HS-5 (cell line): ENCODE results near the gene SLC16A10.
"Not testable (repeated sequence)": the region's sequence is repeated elsewhere in the genome, so short reads cannot be mapped to it uniquely, and the experiment has no call there.

ENCODE experiments used
- DNase-seq: peaks from one replicate; pipeline ENCODE4 v3.0.0-alpha.2; 2012; ENCODE audit warnings: low read depth

Gene SLC16A10

GRCh38 chr6:111185954-111186353 lies 98.7 kb downstream of the SLC16A10 start:
- DNase-seq = no peak

- DNase-seq = no peak
These were observed 100.6 kb downstream of the SLC16A10 start for GRCh38 chr6:111187874-111188273.

GRCh38 chr6:111189666-111190210 lies 102.4 kb downstream of the SLC16A10 start:
- not testable (repeated sequence) for DNase-seq

GRCh38 chr6:111190637-111191036 lies 103.3 kb downstream of the SLC16A10 start:
- no peak for DNase-seq

GRCh38 chr6:111191136-111191535 lies 103.8 kb downstream of the SLC16A10 start:
- DNase-seq = not testable (repeated sequence)

- DNase-seq = no peak
These were observed 105.7 kb downstream of the SLC16A10 start for GRCh38 chr6:111192911-111193555.

- no peak for DNase-seq
These were observed 108.4 kb downstream of the SLC16A10 start for GRCh38 chr6:111195656-111196055.

GRCh38 chr6:111198841-111199240 lies 111.5 kb downstream of the SLC16A10 start:
- no peak for DNase-seq

- no peak for DNase-seq
These were observed 112.6 kb downstream of the SLC16A10 start for GRCh38 chr6:111199935-111200334.

- no peak for DNase-seq
These were observed 113.3 kb downstream of the SLC16A10 start for GRCh38 chr6:111200350-111201243.

GRCh38 chr6:111201244-111201554 lies 113.9 kb downstream of the SLC16A10 start:
- DNase-seq = no peak

GRCh38 chr6:111201764-111202163 lies 114.5 kb downstream of the SLC16A10 start:
- no peak for DNase-seq

- DNase-seq = not testable (repeated sequence)
These were observed 116.2 kb downstream of the SLC16A10 start for GRCh38 chr6:111203539-111203938.

- no peak for DNase-seq
These were observed 117.0 kb downstream of the SLC16A10 start for GRCh38 chr6:111204305-111204704.

- DNase-seq = no peak
These were observed 117.6 kb downstream of the SLC16A10 start for GRCh38 chr6:111204881-111205280.

GRCh38 chr6:111205502-111205901 lies 118.2 kb downstream of the SLC16A10 start:
- no peak for DNase-seq

- no peak for DNase-seq
These were observed 120.0 kb downstream of the SLC16A10 start for GRCh38 chr6:111207141-111207858.

GRCh38 chr6:111208933-111209332 lies 121.6 kb downstream of the SLC16A10 start:
- DNase-seq = no peak

- DNase-seq = no peak
These were observed 123.0 kb downstream of the SLC16A10 start for GRCh38 chr6:111210194-111210728.

GRCh38 chr6:111211411-111212030 lies 124.2 kb downstream of the SLC16A10 start:
- no peak for DNase-seq

GRCh38 chr6:111212625-111213024 lies 125.3 kb downstream of the SLC16A10 start:
- DNase-seq = no peak

GRCh38 chr6:111215131-111215530 lies 127.8 kb downstream of the SLC16A10 start:
- DNase-seq = no peak
